Measurements from ENCODE around the gene SLX9. TPM values are rescaled to one million over a fixed set of nuclear protein-coding genes. Genes with fewer than 3 reads are reported as not detected.

SLX9 gene
- polyA plus RNA-seq, 1 donor from 2014 or later, result 15.4 TPM

DNA sequence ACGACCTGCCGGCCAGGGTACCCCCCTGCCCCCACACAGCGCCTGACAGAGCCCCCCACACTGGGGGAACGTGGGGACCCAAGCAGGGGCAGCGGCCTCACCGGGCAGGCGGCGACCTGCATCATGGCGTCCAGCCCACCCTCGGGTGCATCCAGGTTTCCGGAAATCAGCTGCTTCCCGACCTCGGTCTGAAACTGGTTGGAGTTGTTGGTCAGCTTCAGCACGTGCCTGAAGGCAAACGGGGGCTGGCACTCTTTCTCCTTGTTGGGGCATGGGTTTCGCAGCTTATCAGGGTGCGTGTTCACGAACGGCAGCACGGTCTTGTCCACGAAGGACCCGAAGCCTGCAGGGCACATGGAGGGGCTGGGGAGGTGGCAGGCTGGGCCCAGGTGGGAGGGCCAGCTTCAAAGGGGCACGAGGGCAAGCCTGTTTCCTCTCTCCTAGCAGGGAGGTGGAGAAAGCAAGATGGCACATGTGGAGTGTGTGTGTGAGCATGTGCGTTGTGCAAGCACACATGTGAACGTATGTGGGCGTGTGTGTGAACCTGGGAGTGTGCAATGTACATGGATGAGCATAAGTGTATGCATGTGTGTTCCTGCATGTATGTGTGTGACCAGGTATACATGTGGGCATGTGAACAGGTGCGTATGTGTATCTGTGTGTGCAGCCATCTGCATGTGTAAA, 38.3 kb upstream of the SLX9 start:
- Histone ChIP-seq H3K9ac (ENCODE audit: low read length) (no peak overlapping the region), H2AFZ (ENCODE audit: low read depth, low read length) (no peak overlapping the region), H3K9me3 (ENCODE audit: low read length) (no peaks in the 10 kb centered on the region), H3K27ac (ENCODE audit: low read length) (no peak overlapping the region), H4K20me1 (ENCODE audit: insufficient read depth) (no peaks in the 10 kb centered on the region), H3F3A (ENCODE audit: insufficient read depth, low read length, poor library complexity, severe bottlenecking) (no peaks in the 10 kb centered on the region), H3K79me2 (replicated peaks; ENCODE audit: insufficient read depth, low read length) (no peaks in the 10 kb centered on the region), H3K4me2 (ENCODE audit: low read length) (no peak overlapping the region), H3K9me2 (ENCODE audit: insufficient read depth, low read length) (no peaks in the 10 kb centered on the region), H3K27me3 (ENCODE audit: insufficient read depth, low read depth, low read length) (no peaks in the 10 kb centered on the region), H3K36me3 (ENCODE audit: insufficient read depth, low read length) (no peaks in the 10 kb centered on the region), H3K4me3 (ENCODE audit: low read length) (no peak overlapping the region)
- TF ChIP-seq, protein P1, sequence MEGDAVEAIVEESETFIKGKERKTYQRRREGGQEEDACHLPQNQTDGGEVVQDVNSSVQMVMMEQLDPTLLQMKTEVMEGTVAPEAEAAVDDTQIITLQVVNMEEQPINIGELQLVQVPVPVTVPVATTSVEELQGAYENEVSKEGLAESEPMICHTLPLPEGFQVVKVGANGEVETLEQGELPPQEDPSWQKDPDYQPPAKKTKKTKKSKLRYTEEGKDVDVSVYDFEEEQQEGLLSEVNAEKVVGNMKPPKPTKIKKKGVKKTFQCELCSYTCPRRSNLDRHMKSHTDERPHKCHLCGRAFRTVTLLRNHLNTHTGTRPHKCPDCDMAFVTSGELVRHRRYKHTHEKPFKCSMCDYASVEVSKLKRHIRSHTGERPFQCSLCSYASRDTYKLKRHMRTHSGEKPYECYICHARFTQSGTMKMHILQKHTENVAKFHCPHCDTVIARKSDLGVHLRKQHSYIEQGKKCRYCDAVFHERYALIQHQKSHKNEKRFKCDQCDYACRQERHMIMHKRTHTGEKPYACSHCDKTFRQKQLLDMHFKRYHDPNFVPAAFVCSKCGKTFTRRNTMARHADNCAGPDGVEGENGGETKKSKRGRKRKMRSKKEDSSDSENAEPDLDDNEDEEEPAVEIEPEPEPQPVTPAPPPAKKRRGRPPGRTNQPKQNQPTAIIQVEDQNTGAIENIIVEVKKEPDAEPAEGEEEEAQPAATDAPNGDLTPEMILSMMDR (IDR thresholded peaks at IDR 0.05; ENCODE audit: poor library complexity, severe bottlenecking), result no peak
- TF ChIP-seq EP300 (conservative IDR thresholded peaks at IDR 0.05; ENCODE audit: poor library complexity, severe bottlenecking) (no peak), MXI1 (conservative IDR thresholded peaks at IDR 0.05; ENCODE audit: poor library complexity, severe bottlenecking) (no peak)

DNA sequence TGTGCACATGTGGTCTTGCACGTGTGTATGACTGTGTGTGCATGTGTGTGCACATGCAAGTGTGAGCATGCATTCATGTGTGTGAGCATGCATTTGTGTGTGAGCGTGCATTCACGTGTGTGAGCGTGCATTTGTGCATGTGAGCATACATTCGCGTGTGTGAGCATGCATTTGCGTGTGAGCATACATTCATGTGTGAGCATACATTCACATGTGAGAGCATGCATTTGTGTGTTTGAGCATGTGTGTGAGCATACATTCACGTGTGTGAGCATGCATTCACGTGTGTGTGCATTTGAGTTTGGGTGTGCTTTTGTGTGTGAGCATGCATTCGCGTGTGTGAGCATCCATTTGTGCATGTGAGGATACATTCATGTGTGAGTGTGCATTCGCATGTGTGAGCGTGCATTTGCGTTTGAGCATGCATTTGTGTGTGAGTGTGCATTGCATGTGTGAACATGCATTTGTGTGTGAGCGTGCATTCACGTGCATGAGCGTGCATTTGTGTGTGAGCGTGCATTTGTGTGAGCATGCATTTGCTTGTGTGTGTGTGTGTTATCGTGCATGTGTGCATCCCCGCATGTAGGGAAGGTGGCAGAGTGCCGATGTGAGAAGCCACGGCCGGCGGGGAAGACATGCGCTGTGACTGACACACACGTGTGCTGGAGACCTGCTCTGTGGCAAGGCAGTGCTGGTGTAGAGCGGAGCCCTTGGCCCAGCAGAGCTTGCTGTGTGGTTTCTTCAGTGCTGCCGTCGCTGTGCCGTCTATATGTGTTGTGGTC, 37.4 kb upstream of the SLX9 start:
- no peaks in the 10 kb centered on the region for H3K9me2 ChIP-seq (ENCODE audit: insufficient read depth, low read length)
- H3K27me3 ChIP-seq (ENCODE audit: insufficient read depth, low read depth, low read length), result no peaks in the 10 kb centered on the region
- H3K9me3 ChIP-seq (ENCODE audit: low read length), result no peaks in the 10 kb centered on the region
- H3K36me3 ChIP-seq (ENCODE audit: insufficient read depth, low read length), result no peaks in the 10 kb centered on the region
- H3K4me2 ChIP-seq (ENCODE audit: low read length), result no peak overlapping the region
- no peaks in the 10 kb centered on the region for H4K20me1 ChIP-seq (ENCODE audit: insufficient read depth)
- H3K4me3 ChIP-seq (ENCODE audit: low read length), result no peak overlapping the region
- H3K27ac ChIP-seq (ENCODE audit: low read length), result no peak overlapping the region
- no peak overlapping the region for H2AFZ ChIP-seq (ENCODE audit: low read depth, low read length)
- H3K79me2 ChIP-seq (replicated peaks; ENCODE audit: insufficient read depth, low read length), result no peaks in the 10 kb centered on the region
- no peak overlapping the region for H3K9ac ChIP-seq (ENCODE audit: low read length)
- no peaks in the 10 kb centered on the region for H3F3A ChIP-seq (ENCODE audit: insufficient read depth, low read length, poor library complexity, severe bottlenecking)
- TF ChIP-seq, protein P2, sequence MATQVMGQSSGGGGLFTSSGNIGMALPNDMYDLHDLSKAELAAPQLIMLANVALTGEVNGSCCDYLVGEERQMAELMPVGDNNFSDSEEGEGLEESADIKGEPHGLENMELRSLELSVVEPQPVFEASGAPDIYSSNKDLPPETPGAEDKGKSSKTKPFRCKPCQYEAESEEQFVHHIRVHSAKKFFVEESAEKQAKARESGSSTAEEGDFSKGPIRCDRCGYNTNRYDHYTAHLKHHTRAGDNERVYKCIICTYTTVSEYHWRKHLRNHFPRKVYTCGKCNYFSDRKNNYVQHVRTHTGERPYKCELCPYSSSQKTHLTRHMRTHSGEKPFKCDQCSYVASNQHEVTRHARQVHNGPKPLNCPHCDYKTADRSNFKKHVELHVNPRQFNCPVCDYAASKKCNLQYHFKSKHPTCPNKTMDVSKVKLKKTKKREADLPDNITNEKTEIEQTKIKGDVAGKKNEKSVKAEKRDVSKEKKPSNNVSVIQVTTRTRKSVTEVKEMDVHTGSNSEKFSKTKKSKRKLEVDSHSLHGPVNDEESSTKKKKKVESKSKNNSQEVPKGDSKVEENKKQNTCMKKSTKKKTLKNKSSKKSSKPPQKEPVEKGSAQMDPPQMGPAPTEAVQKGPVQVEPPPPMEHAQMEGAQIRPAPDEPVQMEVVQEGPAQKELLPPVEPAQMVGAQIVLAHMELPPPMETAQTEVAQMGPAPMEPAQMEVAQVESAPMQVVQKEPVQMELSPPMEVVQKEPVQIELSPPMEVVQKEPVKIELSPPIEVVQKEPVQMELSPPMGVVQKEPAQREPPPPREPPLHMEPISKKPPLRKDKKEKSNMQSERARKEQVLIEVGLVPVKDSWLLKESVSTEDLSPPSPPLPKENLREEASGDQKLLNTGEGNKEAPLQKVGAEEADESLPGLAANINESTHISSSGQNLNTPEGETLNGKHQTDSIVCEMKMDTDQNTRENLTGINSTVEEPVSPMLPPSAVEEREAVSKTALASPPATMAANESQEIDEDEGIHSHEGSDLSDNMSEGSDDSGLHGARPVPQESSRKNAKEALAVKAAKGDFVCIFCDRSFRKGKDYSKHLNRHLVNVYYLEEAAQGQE (IDR thresholded peaks at IDR 0.05; ENCODE audit: borderline replicate concordance), result no peak
- TF ChIP-seq SMC3 (conservative IDR thresholded peaks at IDR 0.05; ENCODE audit: poor library complexity) (no peak), RAD21 (conservative IDR thresholded peaks at IDR 0.05) (no peak), TAF1 (IDR thresholded peaks at IDR 0.05; ENCODE audit: low read depth) (no peak)
